DMS 273 treated with DMSO at 0.1 percent for 48 hours (cell line): ENCODE measurements around the gene NLK.
"Not testable (repeated sequence)": the region's sequence is repeated elsewhere in the genome, so short reads cannot be mapped to it uniquely, and the experiment has no call there.

Experiments
- DNase-seq: peaks from one replicate; lab custom pipeline; 2025; lab: John Stamatoyannopoulos, UW

NLK gene

DNA sequence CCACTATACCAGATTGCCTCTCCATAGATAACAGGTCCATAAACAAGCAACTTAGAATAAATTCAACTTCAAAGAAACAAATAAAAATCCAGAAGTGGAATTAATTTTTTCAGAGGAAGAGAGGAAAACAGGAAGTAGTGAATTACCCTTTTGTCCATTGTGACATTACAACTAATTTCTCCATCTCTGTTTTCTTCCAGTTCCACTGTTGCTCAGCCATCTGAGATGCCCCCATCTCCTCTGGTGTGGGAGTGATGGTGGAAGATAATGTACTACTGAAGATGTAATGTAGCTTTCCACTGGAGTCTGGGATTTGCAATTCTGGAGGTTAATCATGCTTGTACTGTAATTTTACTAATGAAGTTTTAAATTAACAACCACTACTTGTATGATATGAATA, 151.9 kb downstream of the NLK start:
- no peak for DNase-seq

DNA sequence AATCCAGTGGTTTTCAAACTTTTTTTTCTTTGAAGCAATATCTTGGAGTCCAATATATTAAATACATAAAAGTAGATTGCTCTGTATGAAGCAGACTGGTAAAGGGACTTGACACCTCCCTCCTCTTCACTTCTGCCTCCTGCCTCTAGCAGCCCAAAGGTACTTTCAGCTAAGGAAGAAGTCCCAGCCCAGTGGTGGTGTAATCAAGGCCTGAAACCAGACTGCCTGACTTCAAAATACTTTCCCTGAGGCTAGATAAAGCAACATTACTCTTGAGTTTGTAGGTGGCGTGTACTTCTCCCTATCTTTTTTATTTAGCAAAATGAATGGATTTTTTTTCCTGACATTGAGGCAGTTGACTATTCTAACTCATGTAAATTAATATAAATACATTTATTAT, 154.2 kb downstream of the NLK start:
- DNase-seq, result no peak

DNA sequence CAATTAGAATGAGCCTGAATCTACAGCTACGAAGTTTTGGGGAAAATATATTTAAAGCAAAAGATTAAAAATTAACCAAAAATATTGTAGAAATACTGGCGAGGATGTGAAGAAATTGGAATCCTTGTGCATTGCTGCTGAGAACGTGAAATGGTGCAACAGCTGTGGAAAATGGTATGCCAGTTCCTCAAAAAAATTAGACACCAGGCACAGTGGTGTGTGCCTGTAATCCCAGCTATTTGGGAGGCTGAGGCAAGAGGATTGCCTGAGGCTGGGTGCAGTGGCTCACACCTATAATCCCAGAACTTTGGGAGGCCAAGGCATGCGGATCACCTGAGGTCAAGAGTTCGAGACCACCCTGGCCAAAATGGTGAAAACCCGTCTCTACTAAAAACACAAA, 156.6 kb downstream of the NLK start:
- no peak for DNase-seq

DNA sequence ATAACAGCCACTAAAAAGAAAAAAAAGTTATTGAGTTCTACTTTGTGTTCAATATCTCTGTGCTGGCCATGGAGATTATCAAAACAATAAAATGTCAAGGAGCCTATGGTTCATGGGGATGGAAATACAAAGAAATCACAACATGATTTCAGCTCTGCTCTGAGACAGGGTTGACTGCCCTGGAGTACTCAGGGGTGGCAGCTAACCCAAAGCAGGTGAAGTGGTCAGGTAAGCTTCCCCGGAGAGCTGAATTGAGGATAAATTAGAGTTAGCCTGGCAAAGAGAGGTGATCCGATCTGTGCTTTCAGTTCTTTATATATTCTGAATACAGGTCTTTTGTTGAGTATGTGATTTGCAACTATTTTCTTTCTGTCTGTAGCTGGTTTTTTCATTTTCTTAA, 157.3 kb downstream of the NLK start:
- no peak for DNase-seq

DNA sequence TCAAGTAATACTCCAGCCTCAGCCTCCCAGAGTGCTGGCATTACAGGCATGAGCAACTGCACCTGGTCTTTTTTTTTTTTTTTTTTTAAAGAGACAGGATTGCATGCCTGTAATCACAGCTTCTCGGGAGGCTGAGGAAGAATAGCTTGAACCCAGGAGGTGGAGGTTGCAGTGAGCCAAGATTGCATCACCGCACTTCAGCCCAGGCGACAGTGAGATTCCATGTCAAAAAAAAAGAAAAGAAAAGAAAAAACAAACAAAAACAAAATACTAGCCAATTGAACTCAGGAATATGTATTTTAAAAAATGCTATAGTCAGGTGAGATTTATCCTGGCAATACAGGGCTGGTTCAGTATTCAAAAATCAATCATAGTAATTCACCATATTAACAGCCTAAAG, 158.8 kb downstream of the NLK start:
- no peak for DNase-seq

DNA sequence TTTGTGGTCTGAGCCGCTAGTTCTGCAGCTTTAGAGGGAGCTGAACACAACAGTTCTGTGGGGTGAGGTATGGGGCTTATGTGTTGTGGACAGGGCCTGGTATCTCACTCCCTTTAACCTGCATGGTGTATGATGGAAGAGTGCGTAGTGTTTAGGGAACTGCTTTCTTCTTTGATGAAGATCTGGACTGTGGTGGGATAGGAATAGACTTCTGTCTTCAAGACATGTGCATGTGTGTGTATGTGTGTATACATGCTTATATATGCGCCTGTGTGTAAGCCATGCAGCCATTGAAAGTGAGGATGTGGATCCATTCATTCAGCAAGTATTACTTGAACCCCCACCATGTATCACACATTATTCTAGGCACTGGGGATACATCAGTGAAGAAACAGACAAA, 161.8 kb downstream of the NLK start:
- no peak for DNase-seq

DNA sequence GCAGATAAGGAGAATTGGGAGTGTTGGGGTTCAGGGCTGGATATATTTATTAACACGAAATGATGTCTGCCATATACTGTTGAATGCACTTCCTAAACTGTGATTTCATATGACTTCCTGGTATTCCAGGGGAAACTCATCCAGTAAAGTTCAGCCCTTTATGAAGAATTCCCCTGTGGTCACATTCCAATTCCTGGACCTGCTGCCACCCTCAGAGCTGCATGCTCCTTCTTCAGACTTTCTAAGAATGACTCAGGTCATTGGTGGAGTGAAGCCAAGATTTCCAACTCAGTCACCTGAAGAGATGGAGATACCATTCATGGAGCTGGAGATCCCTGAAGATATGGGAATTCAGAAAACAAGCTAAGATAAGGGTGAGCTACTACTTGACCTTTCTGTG, 162.3 kb downstream of the NLK start:
- DNase-seq, result no peak

DNA sequence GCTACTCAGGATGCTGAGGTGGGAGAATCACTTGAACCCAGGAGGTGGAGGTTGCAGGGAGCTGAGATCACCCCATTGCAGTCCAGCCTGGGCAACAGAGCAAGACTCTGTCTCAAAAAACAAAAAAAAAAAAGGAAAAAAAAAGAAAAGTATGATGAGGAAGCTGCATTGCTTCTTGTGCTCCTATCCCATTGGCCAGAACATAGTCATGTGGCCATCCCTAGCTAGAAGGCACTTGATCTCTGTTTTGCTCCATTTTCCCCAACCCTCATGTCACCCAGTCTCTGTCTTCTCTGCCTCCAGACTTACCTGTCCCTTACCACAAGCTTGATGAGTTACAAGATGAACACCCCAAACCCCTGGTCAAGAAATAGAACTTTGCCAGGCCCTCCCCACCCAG, 163.8 kb downstream of the NLK start:
- no peak for DNase-seq

DNA sequence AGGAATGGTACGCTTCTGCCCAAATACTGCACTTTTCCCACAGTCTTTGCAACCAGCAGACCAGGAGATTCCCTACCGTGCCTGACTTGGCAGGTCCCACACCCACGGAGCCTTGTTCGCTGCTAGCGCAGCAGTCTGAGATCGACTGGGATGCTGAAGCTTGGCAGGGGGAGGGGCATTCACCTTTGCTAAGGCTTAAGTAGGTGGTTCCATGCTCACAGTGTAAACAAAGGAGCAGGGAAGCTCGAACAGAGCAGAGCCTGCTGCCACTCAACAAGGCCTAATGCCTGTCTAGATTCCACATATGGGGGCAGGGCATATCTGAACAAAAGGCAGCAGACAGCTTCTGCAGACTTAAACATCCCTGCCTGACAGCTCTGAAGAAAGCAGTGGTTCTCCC, 169.3 kb downstream of the NLK start:
- no peak for DNase-seq

DNA sequence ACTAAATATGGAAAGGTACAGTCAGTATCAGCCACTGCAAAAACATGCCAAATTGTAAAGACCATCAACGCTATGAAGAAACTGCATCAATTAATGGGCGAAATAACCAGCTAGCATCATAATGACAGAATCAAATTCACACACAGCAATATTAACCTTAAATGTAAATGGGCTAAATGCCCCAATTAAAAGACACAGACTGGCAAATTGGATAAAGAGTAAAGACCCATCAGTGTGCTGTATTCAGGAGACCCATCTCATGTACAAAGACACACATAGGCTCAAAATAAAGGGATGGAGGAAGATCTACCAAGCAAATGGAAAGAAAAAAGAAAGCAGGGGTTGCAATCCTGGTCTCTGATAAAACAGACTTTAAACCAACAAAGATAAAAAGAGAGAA, 171.1 kb downstream of the NLK start:
- not testable (repeated sequence) for DNase-seq

DNA sequence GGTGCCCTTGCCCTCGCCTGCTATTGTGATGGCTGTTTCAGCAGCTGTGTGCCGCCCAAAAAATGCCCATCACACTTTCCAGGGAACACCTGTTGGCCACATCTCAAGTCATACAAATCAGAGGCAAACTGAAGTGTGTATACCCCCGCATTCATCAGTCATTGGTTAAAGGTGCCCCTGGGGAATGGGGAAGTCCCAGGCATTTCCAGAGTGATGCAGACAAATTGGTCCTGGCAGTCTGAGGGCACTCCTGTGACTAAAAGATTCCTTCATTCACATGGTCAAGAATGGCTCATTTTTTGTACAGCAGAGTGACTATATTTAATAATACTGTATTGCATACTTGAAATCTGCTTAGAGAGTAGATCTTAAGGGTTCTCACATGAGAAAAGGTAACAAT, 173.6 kb downstream of the NLK start:
- DNase-seq, result no peak

DNA sequence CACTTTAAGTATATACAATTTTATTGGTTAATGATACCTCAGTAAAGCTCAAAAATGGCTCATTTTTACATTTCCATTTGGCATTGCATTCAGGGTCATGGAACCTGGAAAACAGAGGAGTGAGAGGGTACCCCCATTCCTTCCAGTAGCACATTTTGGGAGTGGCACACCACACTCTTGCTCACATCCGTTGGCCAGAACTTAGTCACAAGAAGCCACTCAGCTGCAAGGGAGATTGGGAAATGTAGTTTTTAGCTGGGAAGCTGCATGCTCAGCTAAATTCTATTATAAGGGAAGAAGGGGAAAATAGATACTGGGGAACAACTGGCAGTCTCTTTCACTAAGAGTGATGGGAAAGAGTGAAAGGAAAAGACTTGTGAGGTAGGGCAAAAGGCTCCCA, 174.1 kb downstream of the NLK start:
- no peak for DNase-seq

DNA sequence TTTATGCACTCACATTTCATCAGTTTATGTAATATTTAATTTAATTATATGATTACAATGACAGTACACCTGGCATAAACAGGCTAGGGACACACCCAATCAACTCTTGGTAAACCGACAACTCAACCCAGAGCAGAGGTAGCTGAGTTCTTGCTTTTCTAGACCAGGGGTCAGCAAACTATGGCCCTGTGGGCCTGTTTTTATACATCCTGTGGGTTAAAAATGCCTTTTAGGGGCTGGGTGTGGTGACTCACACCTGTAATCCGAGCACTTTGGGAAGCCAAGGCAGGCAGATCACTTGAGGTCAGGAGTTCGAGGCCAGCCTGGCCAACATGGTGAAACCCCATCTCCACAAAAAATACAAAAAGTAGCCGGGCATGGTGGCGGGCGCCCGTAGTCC, 177.3 kb downstream of the NLK start:
- DNase-seq, result no peak

DNA sequence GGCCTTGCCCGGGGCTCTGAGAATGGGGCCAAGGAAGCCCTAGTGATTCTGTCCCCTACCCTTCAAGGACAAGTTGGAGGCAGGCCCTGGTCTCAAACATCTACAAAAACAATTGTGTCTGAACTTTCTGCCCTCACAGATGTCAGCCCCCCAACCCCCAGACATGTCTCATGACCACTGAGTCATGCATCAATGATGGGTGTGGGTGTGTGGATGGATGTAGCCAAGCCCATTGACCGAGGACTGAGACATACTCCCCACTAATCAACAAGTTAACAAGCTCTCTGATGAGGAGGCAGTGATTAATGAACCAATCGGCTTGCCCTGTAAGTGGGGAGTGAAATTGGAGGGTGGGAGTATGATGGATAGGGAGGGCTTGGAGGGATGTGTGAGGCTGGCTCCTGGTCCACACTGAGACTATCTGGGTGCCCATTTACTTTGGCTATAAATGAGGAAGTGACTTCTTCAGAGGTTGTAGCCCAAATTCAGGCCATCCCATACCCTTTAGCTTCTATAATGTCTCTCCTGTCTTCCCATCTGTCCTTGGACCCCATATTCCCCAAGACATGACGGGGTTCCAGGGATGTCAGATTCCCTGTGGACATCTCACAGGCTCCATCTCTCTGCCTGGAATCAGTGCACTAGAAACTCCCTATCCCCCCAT, 179.4 kb downstream of the NLK start:
- DNase-seq, result no peak

DNA sequence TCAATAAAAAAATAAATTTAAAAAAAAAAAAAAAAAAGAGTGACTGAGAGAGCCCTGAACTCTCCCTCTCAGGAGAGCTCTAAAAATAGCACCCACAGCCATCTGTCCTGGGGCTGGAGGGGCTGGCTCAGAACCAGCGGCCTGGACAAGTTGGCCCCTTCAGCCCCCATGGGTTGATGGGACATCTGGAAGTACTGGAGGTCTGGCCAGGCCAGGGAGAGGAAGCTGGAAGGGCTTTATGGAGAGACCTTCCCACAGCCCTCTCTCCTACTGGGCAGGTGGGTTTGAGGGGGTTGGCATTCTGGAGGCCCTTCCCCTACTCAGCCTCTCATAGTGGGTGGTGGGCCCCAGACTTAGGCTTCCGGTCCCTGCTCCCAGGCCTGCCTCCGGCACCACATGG, 182.8 kb downstream of the NLK start:
- DNase-seq, result peak; percentile 39

DNA sequence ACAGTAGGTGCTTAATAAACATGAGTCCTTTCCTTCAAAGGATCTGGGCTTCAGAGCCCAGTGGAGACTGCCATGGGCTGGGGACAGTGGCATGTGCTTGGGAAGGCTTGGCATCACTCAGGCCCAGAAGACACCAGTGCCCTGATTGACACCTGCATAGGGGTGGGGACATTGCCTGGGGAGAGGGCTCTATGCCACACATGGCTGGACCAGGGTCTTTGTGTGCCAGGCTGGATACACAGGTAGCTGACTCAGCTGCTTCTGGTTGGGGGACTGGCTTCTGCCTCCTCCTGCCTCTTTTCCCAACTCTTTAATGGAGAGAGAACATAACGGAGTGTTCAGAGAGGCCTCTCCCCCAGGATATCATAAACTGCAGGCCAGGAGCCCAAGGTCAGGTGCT, 183.4 kb downstream of the NLK start:
- DNase-seq, result no peak

DNA sequence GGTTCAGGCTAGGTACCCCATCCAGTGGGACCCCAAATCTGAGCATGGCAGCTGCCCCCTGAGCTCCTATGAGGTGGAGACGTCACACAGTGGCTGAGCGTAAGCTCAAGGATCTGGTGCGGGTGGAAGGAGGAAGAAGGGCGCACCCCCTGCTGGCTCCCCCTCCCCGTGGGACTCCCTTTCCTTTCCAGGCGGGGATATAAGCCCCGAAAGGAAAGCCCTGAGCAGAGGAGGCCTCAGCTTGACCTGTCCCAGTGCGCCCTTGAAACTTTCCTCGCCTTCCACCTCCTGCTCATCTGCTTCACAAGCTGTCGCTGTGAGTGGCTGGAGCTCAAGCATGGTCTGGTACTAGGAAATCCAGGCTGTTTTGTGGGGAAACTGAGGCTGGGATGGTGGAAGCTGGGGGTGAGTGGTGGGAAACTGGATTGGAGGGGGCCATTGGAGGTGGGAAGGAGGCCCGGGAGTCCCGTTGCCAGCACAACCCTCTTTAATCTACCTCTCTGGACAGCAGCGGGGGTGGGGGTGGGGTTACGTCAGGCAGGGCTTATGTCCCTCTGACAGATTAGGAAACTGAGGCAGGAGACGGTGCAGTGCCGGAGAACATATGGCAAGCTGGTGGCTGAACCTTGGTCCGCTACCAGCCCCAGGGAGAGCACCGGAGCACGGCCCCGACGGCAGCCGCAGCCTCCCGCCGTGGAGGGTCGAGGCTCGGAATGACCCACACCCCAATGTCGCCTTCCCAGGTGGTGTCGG, 184.3 kb downstream of the NLK start:
- no peak for DNase-seq

DNA sequence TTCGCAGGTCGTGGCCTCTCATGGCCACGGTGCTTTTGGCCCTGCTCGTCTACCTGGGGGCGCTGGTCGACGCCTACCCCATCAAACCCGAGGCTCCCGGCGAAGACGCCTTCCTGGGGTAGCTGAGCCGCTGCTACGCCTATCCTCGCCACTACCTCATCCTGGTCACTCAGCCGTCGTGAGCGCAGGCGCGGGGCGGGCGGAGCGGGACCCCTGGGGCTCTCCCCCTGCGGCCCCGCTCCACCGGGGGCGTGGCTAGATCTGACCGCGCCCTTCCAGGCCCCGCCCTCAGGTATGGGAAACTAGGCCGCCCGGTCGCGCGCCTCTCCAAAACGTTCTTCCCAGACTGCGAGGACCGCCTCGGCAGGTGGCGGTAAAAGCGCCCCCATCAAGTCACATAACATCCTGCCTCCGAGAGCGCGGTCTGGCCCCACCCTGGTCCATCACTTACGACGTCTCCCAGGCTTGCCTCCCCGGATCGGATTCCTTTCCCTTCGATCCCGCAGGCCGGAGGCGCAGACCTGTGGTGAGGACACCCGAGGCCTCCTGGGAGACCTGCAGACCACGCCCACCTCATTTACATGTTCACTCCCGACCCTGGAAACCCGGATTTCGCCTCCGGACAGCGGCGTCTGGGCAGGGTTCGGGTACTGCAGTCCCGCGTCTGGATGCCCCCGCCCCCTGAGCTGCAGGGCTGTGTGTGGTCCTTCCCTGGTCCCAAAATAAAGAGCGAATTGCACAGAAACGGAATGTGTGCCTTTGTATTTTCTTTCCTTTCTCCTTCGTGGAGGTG, 185.0 kb downstream of the NLK start:
- no peak for DNase-seq

DNA sequence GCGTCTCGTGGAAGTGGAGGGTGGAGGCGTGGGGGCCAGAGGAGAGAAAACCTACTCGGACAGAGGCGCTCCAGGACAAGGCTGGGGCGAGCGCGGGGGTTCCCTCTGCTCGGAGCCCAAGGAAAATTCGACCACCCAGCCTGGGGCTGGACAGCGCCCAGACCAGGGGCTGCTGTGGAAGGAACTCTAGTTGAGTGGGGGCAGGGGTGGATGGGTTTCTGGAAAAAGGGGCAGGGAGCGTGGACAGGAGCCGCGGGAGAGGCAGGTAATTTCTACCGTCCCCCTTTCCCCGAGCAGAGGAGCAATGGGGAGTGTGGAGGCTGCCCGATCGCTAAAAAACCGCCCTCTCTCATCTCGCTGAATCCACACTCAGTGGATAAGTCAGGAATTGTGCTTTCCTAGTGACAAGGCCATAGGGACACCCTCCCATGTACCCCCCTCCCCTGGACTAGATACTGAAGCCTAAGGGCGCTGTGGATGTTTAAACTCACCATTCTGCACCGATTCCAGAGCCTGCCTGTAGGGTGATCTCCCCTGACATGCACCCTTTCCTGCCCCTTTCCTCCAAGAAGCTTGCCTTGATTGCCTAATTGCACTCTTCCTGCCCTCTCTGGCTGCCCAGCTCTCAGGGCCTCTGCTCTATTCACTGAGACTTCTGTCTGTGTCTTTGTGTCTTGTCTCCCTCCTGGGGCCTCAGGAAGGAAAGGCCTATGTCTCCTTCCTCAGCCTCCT, 185.8 kb downstream of the NLK start:
- DNase-seq, result no peak

DNA sequence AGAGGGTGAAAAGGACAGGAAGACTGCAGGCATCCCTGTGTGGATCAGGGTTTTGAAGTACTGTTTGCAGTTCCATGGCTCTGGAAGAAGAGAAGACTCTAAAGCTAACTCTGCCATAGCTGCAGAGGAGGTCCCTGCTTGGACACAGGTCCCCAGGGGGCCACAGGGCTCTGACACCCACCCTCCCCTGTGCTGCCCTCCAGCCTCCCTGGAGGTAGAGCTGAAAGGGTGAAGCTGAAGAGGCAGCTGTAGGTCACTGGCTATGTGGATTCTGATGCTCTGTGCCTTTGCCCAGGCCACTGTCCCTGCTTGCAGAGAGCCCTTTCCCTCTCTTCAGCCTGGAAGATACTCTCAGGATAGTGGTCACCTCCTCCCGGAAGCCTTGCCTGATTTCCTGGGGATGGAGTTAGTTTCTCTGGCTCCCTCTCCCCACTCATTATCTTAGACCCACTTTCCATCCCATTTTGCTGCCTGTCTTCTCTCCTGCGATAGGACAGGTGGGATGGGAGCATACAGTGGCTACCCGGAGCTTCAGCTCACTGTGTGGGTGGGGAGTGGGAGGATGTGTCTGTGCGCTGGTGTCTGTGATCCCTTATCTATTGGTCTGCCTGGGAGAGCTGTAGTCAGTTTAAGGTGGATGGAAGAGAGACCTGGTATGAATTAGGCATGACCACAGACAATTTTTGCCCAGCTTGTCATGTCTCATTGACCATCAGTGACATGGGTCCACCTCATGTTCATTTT, 186.7 kb downstream of the NLK start:
- no peak for DNase-seq

DNA sequence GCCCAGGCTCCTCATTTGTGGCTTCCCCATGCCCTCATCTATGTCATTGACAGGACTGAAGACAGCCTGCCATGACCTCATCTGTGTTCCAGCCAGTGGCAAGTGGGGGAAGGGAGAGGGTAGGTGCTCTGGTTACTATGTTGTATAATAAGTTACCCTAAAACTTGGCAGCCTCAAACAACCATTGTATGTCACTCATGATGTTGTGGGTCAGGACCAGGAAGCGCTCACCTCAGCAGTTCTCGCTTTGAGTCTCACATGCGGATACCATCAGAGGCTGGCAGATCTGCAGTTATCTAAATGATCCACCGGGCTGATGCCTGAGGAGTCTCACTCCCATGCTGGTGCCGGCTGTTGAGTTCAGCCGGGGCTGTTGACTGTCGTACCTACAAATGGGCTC, 187.5 kb downstream of the NLK start:
- DNase-seq, result no peak

DNA sequence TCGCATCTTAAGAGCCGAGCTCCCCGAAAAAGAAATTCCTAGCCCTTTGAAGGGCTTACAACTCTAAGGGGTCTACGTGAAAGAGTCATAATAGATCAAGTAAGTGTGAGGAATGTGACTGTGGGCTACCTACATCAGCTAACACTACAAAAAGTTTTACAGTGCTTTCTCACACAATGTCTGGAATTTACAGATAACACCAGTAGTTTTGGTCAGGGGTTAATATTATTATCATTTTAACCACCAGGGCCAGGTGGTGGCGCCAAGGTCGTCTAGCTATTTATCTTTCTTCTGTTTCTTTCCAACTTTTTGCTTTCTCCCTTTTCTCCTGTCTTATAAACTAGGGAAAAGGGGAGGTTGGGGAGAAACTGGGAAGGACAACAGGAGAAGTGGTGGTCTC, 188.1 kb downstream of the NLK start:
- not testable (repeated sequence) for DNase-seq
